BE2C (cell line): Measurements from ENCODE around the gene ANKRD6.
"Not testable (repeated sequence)": the region's sequence is repeated elsewhere in the genome, so short reads cannot be mapped to it uniquely, and the experiment has no call there.

Experiments
- DNase-seq: peaks from one replicate; pipeline ENCODE4 v3.0.0-alpha.2; 2020
- H3K27me3 ChIP-seq: fragments of 250-450 bp; sonication (Bioruptor Pico); 2 replicates; pipeline ENCODE4 v1.5.1; 2020; ENCODE audit warnings: mild to moderate bottlenecking
- H3K36me3 ChIP-seq: fragments of 250-450 bp; sonication (Bioruptor Pico); 2 replicates; pipeline ENCODE4 v1.5.1; 2020; ENCODE audit warnings: mild to moderate bottlenecking
- H3K4me1 ChIP-seq: fragments of 250-450 bp; sonication (Bioruptor Pico); 2 replicates; pipeline ENCODE4 v1.5.1; 2020
- H3K4me3 ChIP-seq: 2 replicates; pipeline ENCODE4 v1.5.1; 2011; ENCODE audit warnings: low read depth, low read length
- H3K9me3 ChIP-seq: fragments of 250-450 bp; sonication (Bioruptor Pico); 2 replicates; pipeline ENCODE4 v1.5.1; 2020
- CTCF ChIP-seq: IDR thresholded peaks from 2 replicates; pipeline ENCODE4 v1.5.1; 2012; ENCODE audit warnings: mild to moderate bottlenecking, low read depth, low read length

ANKRD6 gene

GRCh38 chr6:89392823-89393222 is 40.1 kb upstream of the ANKRD6 start:
- Histone ChIP-seq H3K4me3 (no peak overlapping the region), H3K27me3 (no peaks in the 10 kb centered on the region), H3K4me1 (no peaks in the 10 kb centered on the region), H3K36me3 (no peaks in the 10 kb centered on the region), H3K9me3 (no peaks in the 10 kb centered on the region)
- DNase-seq: no peak
- TF ChIP-seq CTCF: no peak

DNA sequence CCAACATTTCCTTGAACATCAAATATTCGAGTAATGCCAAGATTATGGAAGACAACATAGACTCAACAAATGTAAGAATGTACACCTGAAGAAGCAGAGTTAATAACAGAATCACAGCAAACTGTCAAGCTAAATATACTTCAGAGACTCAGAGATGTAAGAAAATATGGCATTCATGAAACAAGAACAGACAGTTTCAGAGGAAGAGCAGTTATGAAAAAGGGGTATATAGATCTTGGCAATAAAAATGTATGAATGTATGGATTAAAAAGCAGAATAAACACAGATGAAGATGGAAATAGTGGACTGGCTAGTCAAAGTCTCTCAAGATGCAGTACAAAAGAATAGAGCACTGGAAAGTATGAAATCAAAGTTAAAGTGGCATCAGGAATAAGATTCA is 39.3 kb upstream of the ANKRD6 start:
- no peaks in the 10 kb centered on the region for H3K27me3 ChIP-seq
- H3K4me1 ChIP-seq: no peaks in the 10 kb centered on the region
- H3K9me3 ChIP-seq: no peaks in the 10 kb centered on the region
- H3K4me3 ChIP-seq: no peak overlapping the region
- no peak for DNase-seq
- no peak for TF ChIP-seq CTCF
- H3K36me3 ChIP-seq: no peaks in the 10 kb centered on the region

DNA sequence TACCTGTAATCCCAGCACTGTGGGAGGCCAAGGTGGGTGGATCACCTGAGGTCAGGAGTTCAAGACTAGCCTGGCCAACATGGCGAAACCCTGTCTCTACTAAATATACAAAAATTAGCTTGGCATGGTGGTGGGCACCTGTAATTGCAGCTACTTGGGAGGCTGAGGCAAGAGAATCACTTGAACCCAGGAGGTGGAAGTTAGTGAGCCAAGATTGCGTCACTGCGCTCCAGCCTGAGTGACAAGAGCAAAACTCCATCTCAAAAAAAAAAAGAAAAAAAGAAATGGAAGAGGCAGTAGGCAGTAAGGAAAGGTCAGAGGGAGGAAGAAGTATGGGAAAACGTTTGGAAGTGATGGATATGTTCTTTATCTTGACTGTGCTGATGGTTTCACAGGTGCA is 35.1 kb upstream of the ANKRD6 start:
- not testable (repeated sequence) for H3K36me3 ChIP-seq, H3K27me3 ChIP-seq, DNase-seq

GRCh38 chr6:89398762-89399525 is 34.0 kb upstream of the ANKRD6 start:
- Histone ChIP-seq H3K4me3 (no peak overlapping the region), H3K9me3 (no peaks in the 10 kb centered on the region), H3K27me3 (no peaks in the 10 kb centered on the region), H3K36me3 (no peaks in the 10 kb centered on the region), H3K4me1 (no peaks in the 10 kb centered on the region)
- no peak for DNase-seq
- TF ChIP-seq CTCF: no peak

More for the DNA sequence above, 35.1 kb upstream of the ANKRD6 start:
- H3K4me1 ChIP-seq, H3K4me3 ChIP-seq, H3K9me3 ChIP-seq: not testable (repeated sequence)

DNA sequence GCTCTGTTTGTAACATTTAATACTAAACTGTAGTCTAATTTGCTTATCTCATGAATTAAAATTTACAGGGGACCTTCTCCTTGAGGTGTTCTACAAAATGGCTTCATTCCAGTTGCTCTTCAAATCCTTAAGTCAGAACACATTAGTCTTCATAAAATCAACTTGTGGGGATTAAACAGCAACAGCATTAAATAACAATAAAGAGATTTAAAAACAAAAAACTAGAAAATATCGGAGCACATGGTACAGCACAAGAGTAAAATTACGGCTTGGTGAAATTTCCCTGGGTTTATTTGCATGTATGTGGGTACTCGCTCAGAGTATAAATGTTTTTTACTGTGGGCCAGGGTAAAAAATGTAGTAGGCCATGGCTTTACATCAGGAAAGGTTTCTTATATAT is 32.9 kb upstream of the ANKRD6 start:
- no peaks in the 10 kb centered on the region for H3K4me1 ChIP-seq
- H3K27me3 ChIP-seq: no peaks in the 10 kb centered on the region
- H3K9me3 ChIP-seq: no peaks in the 10 kb centered on the region
- H3K4me3 ChIP-seq: no peak overlapping the region
- H3K36me3 ChIP-seq: no peaks in the 10 kb centered on the region
- no peak for TF ChIP-seq CTCF
- no peak for DNase-seq

DNA sequence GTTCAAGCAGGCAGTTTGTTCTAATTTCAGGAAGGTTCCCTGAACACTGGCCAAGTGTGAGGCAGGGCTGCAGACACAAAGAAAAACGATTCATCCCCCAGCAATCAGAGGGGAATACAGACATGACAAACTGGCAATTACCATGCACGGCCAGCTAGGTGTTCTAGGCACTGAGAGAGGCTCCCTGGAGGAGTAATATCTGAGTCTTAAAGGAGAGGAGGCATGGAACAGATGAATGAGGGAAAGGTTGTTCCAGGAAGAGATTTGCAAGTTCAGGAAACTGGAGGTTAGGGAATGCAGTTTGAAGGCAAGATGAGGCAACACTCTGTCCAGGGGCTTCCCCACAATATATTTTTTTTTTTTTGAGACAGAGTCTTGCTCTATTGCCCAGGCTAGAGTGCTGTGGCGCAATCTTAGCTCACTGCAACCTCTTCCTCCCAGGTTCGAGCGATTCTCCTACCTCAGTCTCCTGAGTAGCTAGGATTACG is 32.0 kb upstream of the ANKRD6 start:
- no peaks in the 10 kb centered on the region for H3K27me3 ChIP-seq
- no peak for DNase-seq
- TF ChIP-seq CTCF: no peak

More for the DNA sequence above, 32.0 kb upstream of the ANKRD6 start:
- H3K9me3 ChIP-seq: no peaks in the 10 kb centered on the region
- H3K4me3 ChIP-seq: no peak overlapping the region
- H3K36me3 ChIP-seq: no peaks in the 10 kb centered on the region
- H3K4me1 ChIP-seq: no peaks in the 10 kb centered on the region
